CD4-positive, alpha-beta memory T cell (primary cell): ENCODE results near the gene USP8. TPM values are rescaled to one million over a fixed set of nuclear protein-coding genes. Genes with fewer than 3 reads are reported as not detected.

Experiments used
- CTCF ChIA-PET: fragments of 350-600 bp; sonication (Branson Sonifier 250); formaldehyde crosslinking; loops from one replicate; lab custom pipeline; 2021; ENCODE audit warnings: inconsistent platforms; ENCODE audit not compliant: partially characterized antibody; lab: Charles Lee
- POLR2A ChIA-PET: fragments of 350-600 bp; sonication (Branson Sonifier 250); formaldehyde crosslinking; loops from one replicate; lab custom pipeline; 2021; ENCODE audit not compliant: partially characterized antibody; lab: Charles Lee
- DNase-seq, 5 donors: peaks; one replicate each; pipeline versions ENCODE4 v3.0.0 to v3.0.0-alpha.2; 2020 to 2022; ENCODE audit warnings: mixed read lengths in 1 of 5
- H3K27ac ChIP-seq: one replicate; pipeline ENCODE4 v1.7.0; 2013; ENCODE audit warnings: low read depth, low read length
- H3K27me3 ChIP-seq: 2 replicates; pipeline ENCODE4 v1.7.0; 2013; ENCODE audit warnings: mild to moderate bottlenecking, low read length, moderate library complexity; ENCODE audit not compliant: insufficient read depth
- H3K36me3 ChIP-seq: 2 replicates; pipeline ENCODE4 v1.7.0; 2013; ENCODE audit warnings: mild to moderate bottlenecking, low read length, moderate library complexity; ENCODE audit not compliant: insufficient read depth
- H3K4me1 ChIP-seq: 2 replicates; pipeline ENCODE4 v1.7.0; 2013; ENCODE audit warnings: mild to moderate bottlenecking, low read length, moderate library complexity; ENCODE audit not compliant: insufficient read depth
- H3K4me3 ChIP-seq, 2 donors: one replicate each; pipeline ENCODE4 v1.7.0; 2013; ENCODE audit warnings: low read length in 2 of 2, mild to moderate bottlenecking in 1 of 2
- H3K9me3 ChIP-seq, 2 donors: one replicate each; pipeline ENCODE4 v1.7.0; 2013; ENCODE audit warnings: low read length in 2 of 2, control low read depth in 1 of 2; ENCODE audit not compliant: control insufficient read depth in 1 of 2
- H3K27ac Mint-ChIP-seq, 7 donors: one replicate each; pipeline ENCODE4 v1.8.0; 2020 to 2021; ENCODE audit warnings: mixed read lengths in 7 of 7, mild to moderate bottlenecking in 6 of 7, inconsistent platforms in 3 of 7, moderate library complexity in 3 of 7
- H3K27me3 Mint-ChIP-seq, 2 donors: one replicate each; pipeline ENCODE4 v1.8.0; 2020 to 2021; ENCODE audit warnings: mixed read lengths in 2 of 2
- H3K36me3 Mint-ChIP-seq, 2 donors: one replicate each; pipeline ENCODE4 v1.8.0; 2020 to 2021; ENCODE audit warnings: mixed read lengths in 2 of 2, inconsistent platforms in 1 of 2, mild to moderate bottlenecking in 1 of 2
- H3K4me1 Mint-ChIP-seq, 4 donors: one replicate each; pipeline ENCODE4 v1.8.0; 2020 to 2021; ENCODE audit warnings: mixed read lengths in 4 of 4, mild to moderate bottlenecking in 1 of 4
- H3K4me3 Mint-ChIP-seq, 8 donors: one replicate each; pipeline ENCODE4 v1.8.0; 2020 to 2021; ENCODE audit warnings: mixed read lengths in 8 of 8, mild to moderate bottlenecking in 7 of 8, moderate library complexity in 6 of 8, inconsistent platforms in 3 of 8
- H3K9me3 Mint-ChIP-seq, 8 donors: one replicate each; pipeline ENCODE4 v1.8.0; 2020 to 2021; ENCODE audit warnings: mixed read lengths in 8 of 8, mild to moderate bottlenecking in 5 of 8, inconsistent platforms in 3 of 8, moderate library complexity in 1 of 8
- intact Hi-C: fragments of 100-400 bp; cut with micrococcal nuclease; formaldehyde crosslinking; loops from one replicate; pipeline ENCODE4 v1.15.1; 2023
- polyA plus RNA-seq, 2 donors: library from polyadenylated mRNA; unstranded; fragments of 300-500 nt; fragmentation: Illumina TruSeq; gene quantifications; one replicate each; pipeline ENCODE4 v1.2.3, GENCODE V29; 2021
- total RNA-seq, 2 experiments: library from RNA; stranded (reverse); gene quantifications; one replicate each; pipeline ENCODE4 v1.2.3, GENCODE V29; 2021

The USP8 gene
- total and polyA plus RNA-seq, 4 experiments from 2014 or later: 23.5 to 70.9 (median 60.8) TPM

DNA sequence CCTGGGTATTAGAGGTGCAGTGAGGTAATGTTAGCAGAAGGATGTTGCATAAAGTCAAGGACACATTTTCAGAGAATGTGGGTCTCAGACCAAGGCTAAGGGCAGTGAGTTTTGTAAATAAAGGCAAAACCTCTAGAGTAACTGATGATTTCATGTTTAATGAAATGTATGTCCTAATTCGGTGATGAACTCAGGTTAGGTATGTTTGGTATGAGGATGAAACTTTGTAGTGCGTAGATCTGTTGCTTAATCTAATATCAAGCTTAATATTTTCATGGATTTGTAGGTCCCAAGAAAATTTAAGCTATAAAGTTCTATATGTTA, 118.6 kb downstream of the USP8 start:
- no peaks in the 10 kb centered on the region for H3K36me3 ChIP-seq
- no peaks in the 10 kb centered on the region for H3K27me3 ChIP-seq
- ChIA-PET POLR2A (no interaction called here), CTCF (no interaction called here)
- H3K4me3 ChIP-seq: no peak overlapping the region
- H3K9me3 ChIP-seq: no peaks in the 10 kb centered on the region
- no peaks in the 10 kb centered on the region for H3K4me1 Mint-ChIP-seq
- no peak overlapping the region for H3K27ac Mint-ChIP-seq
- peaks cover 2 to 9% of the 10 kb centered on the region in 2 donors for H3K27me3 Mint-ChIP-seq
- H3K4me3 Mint-ChIP-seq: no peak overlapping the region
- intact Hi-C loops: no loop called here
- no peaks in the 10 kb centered on the region for H3K4me1 ChIP-seq
- H3K9me3 Mint-ChIP-seq: peaks cover 0 to 2% (median 0%) of the 10 kb centered on the region in 8 donors
- DNase-seq: no peak
- H3K36me3 Mint-ChIP-seq: no peaks in the 10 kb centered on the region
- no peak overlapping the region for H3K27ac ChIP-seq

DNA sequence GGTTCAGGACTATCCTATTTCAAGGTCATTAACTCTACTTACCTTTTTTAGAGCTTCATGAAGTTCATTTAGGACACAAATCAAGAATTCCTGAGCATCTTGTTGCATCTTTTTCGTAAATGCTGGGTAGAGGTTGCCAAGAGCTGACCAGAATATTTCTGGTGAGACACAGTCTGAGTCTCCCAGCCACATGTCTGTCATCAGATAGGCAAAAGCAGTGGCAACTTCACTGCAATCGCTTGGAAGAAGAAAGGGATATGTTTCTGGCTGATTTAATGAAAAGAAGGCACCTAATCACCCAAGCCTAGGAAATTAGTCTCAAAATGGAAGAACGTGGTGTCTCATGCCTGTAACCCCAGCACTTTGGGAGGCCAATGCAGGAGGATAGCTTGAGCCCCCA, 119.4 kb downstream of the USP8 start:
- no peak overlapping the region for H3K27ac ChIP-seq
- intact Hi-C loops: no loop called here
- H3K9me3 ChIP-seq: no peaks in the 10 kb centered on the region
- no peaks in the 10 kb centered on the region for H3K36me3 ChIP-seq
- CTCF ChIA-PET: no interaction called here
- Mint-ChIP-seq H3K9me3 (peaks cover 0 to 2% (median 0%) of the 10 kb centered on the region in 8 donors), H3K27me3 (peaks cover 2 to 9% of the 10 kb centered on the region in 2 donors), H3K4me1 (no peaks in the 10 kb centered on the region), H3K36me3 (no peaks in the 10 kb centered on the region), H3K4me3 (no peak overlapping the region), H3K27ac (no peak overlapping the region)
- H3K27me3 ChIP-seq: no peaks in the 10 kb centered on the region
- H3K4me1 ChIP-seq: no peaks in the 10 kb centered on the region
- no peak for DNase-seq
- no peak overlapping the region for H3K4me3 ChIP-seq
- POLR2A ChIA-PET: no interaction called here

DNA sequence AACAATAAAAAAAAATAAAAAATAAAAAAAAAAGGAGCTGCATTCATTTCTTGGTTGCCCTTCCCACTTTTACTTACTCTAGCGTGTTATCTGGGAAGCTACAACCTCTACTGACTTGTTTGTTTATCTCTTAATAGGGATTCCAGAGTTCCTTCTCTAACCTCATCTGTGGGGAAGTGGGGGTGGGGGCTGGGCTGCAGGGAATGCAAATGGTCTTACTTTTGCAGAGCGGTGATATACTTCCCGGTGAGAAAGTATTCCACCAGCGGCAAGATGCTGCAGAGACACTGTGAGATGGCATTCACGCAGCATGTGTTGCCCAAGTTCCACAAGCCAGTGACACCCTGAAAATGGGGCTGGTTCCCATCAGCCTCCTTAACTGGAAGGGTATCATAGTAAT, 120.2 kb downstream of the USP8 start:
- Histone ChIP-seq H3K4me1 (no peaks in the 10 kb centered on the region), H3K27me3 (no peaks in the 10 kb centered on the region), H3K27ac (no peak overlapping the region), H3K4me3 (no peak overlapping the region), H3K9me3 (no peaks in the 10 kb centered on the region), H3K36me3 (no peaks in the 10 kb centered on the region)
- Mint-ChIP-seq H3K27me3 (peaks cover 2 to 9% of the 10 kb centered on the region in 2 donors), H3K27ac (no peak overlapping the region), H3K4me1 (no peaks in the 10 kb centered on the region), H3K4me3 (no peak overlapping the region), H3K9me3 (peaks cover 0 to 2% (median 0%) of the 10 kb centered on the region in 8 donors), H3K36me3 (no peaks in the 10 kb centered on the region)
- CTCF ChIA-PET: no interaction called here
- DNase-seq: no peak
- POLR2A ChIA-PET: no interaction called here
- intact Hi-C loops: no loop called here

DNA sequence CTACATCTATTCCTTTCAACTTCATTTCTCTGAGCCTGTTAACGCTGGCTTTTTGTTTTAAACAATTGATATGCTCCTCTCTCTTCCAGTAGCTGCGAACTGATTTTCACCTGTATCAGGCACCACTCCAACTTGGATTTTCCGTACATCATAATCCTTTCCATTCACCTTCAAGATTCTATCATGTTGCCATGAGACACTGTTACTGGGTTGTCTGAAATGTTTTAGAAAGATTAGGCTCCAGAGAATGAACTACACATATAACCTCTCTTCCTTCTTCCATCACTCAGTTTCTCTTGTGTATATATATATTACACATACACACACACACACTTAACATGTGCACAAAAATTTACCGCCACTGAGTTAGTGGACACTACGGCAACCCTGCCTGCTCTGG, 122.4 kb downstream of the USP8 start, which contains the start of gene USP50:
USP50 (minus strand) TSS at position 101 of the 400 bp plus-strand sequence. CDS start 141 bp downstream, outside the sequence.
- no peak within 1 kb of the TSS for H3K27ac Mint-ChIP-seq
- peaks cover 2 to 8% of the 10 kb centered on the region in 2 donors for H3K27me3 Mint-ChIP-seq
- H3K9me3 Mint-ChIP-seq: peaks cover 0 to 4% (median 0%) of the 10 kb centered on the region in 8 donors
- Histone ChIP-seq H3K27ac (no peak within 1 kb of the TSS), H3K9me3 (no peaks in the 10 kb centered on the region), H3K27me3 (no peaks in the 10 kb centered on the region), H3K36me3 (no peaks in the 10 kb centered on the region), H3K4me3 (no peak within 1 kb of the TSS), H3K4me1 (no peaks in the 10 kb centered on the region)
- H3K36me3 Mint-ChIP-seq: no peaks in the 10 kb centered on the region
- intact Hi-C loops: no loop called here
- POLR2A ChIA-PET: no interaction called here
- H3K4me3 Mint-ChIP-seq: no peak within 1 kb of the TSS
- CTCF ChIA-PET: no interaction called here
- H3K4me1 Mint-ChIP-seq: peaks cover 0 to 3% (median under 1%) of the 10 kb centered on the region in 4 donors
- no peak for DNase-seq

GRCh38 chr15:50549326-50549725, 125.1 kb downstream of the USP8 start:
- ChIA-PET POLR2A (no interaction called here), CTCF (no interaction called here)
- Histone ChIP-seq H3K36me3 (no peaks in the 10 kb centered on the region), H3K4me1 (no peaks in the 10 kb centered on the region), H3K4me3 (no peak overlapping the region), H3K9me3 (no peaks in the 10 kb centered on the region), H3K27me3 (no peaks in the 10 kb centered on the region), H3K27ac (no peak overlapping the region)
- no peak overlapping the region for H3K4me3 Mint-ChIP-seq
- peaks cover 0 to 2% (median 0%) of the 10 kb centered on the region in 8 donors for H3K9me3 Mint-ChIP-seq
- intact Hi-C loops: no loop called here
- no peaks in the 10 kb centered on the region for H3K36me3 Mint-ChIP-seq
- no peak for DNase-seq
- H3K27ac Mint-ChIP-seq: no peak overlapping the region
- H3K27me3 Mint-ChIP-seq: peaks cover 0 to 2% of the 10 kb centered on the region in 2 donors
- H3K4me1 Mint-ChIP-seq: peaks cover 0 to 8% (median 3%) of the 10 kb centered on the region in 4 donors

GRCh38 chr15:50552238-50552637, 128.0 kb downstream of the USP8 start:
- POLR2A ChIA-PET: no interaction called here
- Histone ChIP-seq H3K27ac (no peak overlapping the region), H3K36me3 (no peaks in the 10 kb centered on the region), H3K9me3 (no peaks in the 10 kb centered on the region), H3K4me1 (peaks cover 6% of the 10 kb centered on the region), H3K27me3 (no peaks in the 10 kb centered on the region), H3K4me3 (no peak overlapping the region)
- H3K9me3 Mint-ChIP-seq: peaks cover 0 to 2% (median 0%) of the 10 kb centered on the region in 8 donors
- peaks cover 0 to 2% of the 10 kb centered on the region in 2 donors for H3K36me3 Mint-ChIP-seq
- intact Hi-C loops: no loop called here
- CTCF ChIA-PET: no interaction called here
- no peak for DNase-seq
- H3K27me3 Mint-ChIP-seq: no peaks in the 10 kb centered on the region
- H3K4me1 Mint-ChIP-seq: peaks cover 6 to 15% (median 13%) of the 10 kb centered on the region in 4 donors
- H3K4me3 Mint-ChIP-seq: no peak overlapping the region
- H3K27ac Mint-ChIP-seq: peak overlapping the region in 1 of 7 donors; percentile 65

- intact Hi-C loops: no loop called here
- no peaks in the 10 kb centered on the region for H3K27me3 ChIP-seq
- no peaks in the 10 kb centered on the region for H3K9me3 ChIP-seq
- H3K27ac ChIP-seq: no peak overlapping the region
- POLR2A ChIA-PET: no interaction called here
- Mint-ChIP-seq H3K27me3 (no peaks in the 10 kb centered on the region), H3K4me1 (peaks cover 7 to 13% (median 11%) of the 10 kb centered on the region in 4 donors), H3K27ac (peak overlapping the region in 6 of 7 donors; percentile 4 to 72 (median 36)), H3K4me3 (no peak overlapping the region), H3K9me3 (no peaks in the 10 kb centered on the region), H3K36me3 (peaks cover 14 to 22% of the 10 kb centered on the region in 2 donors)
- peaks cover 6% of the 10 kb centered on the region for H3K4me1 ChIP-seq
- H3K4me3 ChIP-seq: no peak overlapping the region
- H3K36me3 ChIP-seq: peaks cover 6% of the 10 kb centered on the region
- CTCF ChIA-PET: no interaction called here
- DNase-seq: no peak
These were observed 132.6 kb downstream of the USP8 start for GRCh38 chr15:50556642-50557371.
